Gastroesophageal sphincter (tissue), 4 donors: ENCODE results near the gene COL20A1. TPM values are rescaled to one million over a fixed set of nuclear protein-coding genes. Genes with fewer than 3 reads are reported as not detected.

ENCODE experiments used
- ATAC-seq: fragments of 150-250 bp; one replicate; pipeline ENCODE4 v1.9.1; 2016; ENCODE audit warnings: mild to moderate bottlenecking, moderate library complexity
- H3K27ac ChIP-seq, 4 donors: fragments of 200-600 bp; sonication (generic) in 3 of 4; 1 replicate in 3 of 4; 2 replicates in 1 of 4; pipeline ENCODE4 v1.5.1; 2016 to 2019
- H3K27me3 ChIP-seq: fragments of 200-600 bp; sonication (generic); one replicate; pipeline ENCODE4 v1.5.1; 2019
- H3K36me3 ChIP-seq, 2 donors: fragments of 200-600 bp; sonication (generic); one replicate each; pipeline ENCODE4 v1.5.1; 2019; ENCODE audit warnings: control low read depth in 1 of 2
- H3K4me1 ChIP-seq, 3 donors: fragments of 200-600 bp; sonication (generic); 1 replicate in 2 of 3; 2 replicates in 1 of 3; pipeline ENCODE4 v1.5.1; 2016 to 2019; ENCODE audit warnings: control low read depth in 2 of 3
- H3K4me3 ChIP-seq, 2 donors: fragments of 200-600 bp; sonication (generic); one replicate each; pipeline ENCODE4 v1.5.1; 2019; ENCODE audit warnings: mild to moderate bottlenecking in 1 of 2, moderate library complexity in 1 of 2
- H3K9me3 ChIP-seq, 3 donors: fragments of 200-600 bp; sonication (generic); one replicate each; pipeline ENCODE4 v1.5.1; 2017 to 2019; ENCODE audit warnings: control low read depth in 2 of 3
- EP300 ChIP-seq: sonication (generic); formaldehyde crosslinking; IDR thresholded peaks from one replicate; pipeline ENCODE4 v1.6.1; 2017; ENCODE audit warnings: antibody characterized with exemption, mild to moderate bottlenecking
- POLR2A ChIP-seq, 2 donors: fragments of 450-650 bp; IDR thresholded peaks; one replicate each; pipeline ENCODE4 v1.6.1; 2017; ENCODE audit warnings: antibody characterized with exemption in 2 of 2, mild to moderate bottlenecking in 2 of 2, moderate library complexity in 1 of 2
- POLR2AphosphoS5 ChIP-seq: sonication (generic); formaldehyde crosslinking; IDR thresholded peaks from one replicate; pipeline ENCODE4 v1.6.1; 2017; ENCODE audit warnings: antibody characterized with exemption
- WGBS, 2 donors: methylation state at CpG; one replicate each; pipeline ENCODE4 v1.1.5; 2018; ENCODE audit warnings: low coverage in 1 of 2; 5-methylcytosine and 5-hydroxymethylcytosine counted together
- total RNA-seq, 4 donors: library from RNA; depleted of rRNA; stranded (reverse); fragments of >200 nt; gene quantifications; one replicate each; pipeline ENCODE4 v1.1.0, GENCODE V29; 2016
- TF ChIP-seq, protein P1 (sequence below), 4 experiments: fragments of 200-600 bp in 2 of 4; fragments of 450-650 bp in 2 of 4; sonication (generic) in 1 of 4; IDR thresholded peaks; one replicate each; pipeline ENCODE4 v1.5.1; 2017 to 2019; ENCODE audit warnings: antibody characterized with exemption in 4 of 4, mild to moderate bottlenecking in 2 of 4, moderate library complexity in 2 of 4

Gene COL20A1
- total RNA-seq, 4 donors from 2014 or later: not detected

DNA sequence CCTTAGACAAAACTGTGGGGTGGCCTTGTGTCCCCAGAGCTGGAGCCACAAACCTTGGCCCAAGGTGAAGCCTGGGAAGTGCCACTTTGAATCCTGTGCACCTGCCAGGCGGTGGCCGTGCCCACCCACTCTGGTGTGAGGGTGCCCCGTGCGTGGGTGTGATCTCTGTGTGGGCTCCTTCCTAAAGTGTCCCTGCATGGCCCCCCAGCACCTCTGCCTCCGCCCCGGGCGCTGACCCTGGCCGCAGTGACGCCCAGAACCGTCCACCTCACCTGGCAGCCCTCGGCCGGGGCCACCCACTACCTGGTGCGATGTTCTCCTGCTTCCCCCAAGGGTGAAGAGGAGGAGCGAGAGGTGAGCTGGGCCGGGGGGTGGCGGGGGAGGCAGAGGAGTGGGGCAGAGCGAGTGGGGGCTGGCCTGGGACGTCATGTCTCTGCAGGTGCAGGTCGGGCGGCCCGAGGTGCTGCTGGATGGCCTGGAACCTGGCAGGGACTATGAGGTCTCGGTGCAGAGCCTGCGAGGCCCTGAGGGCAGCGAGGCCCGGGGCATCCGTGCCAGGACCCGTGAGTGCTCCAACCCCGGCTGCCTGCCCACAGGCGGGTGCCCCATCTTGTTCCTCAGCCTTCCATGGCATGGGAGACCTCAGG lies 18.3 kb downstream of the COL20A1 start:
- TF ChIP-seq POLR2A (IDR thresholded peaks at IDR 0.05) (no peak), EP300 (no peak), POLR2AphosphoS5 (no peak)
- TF ChIP-seq, protein P1, sequence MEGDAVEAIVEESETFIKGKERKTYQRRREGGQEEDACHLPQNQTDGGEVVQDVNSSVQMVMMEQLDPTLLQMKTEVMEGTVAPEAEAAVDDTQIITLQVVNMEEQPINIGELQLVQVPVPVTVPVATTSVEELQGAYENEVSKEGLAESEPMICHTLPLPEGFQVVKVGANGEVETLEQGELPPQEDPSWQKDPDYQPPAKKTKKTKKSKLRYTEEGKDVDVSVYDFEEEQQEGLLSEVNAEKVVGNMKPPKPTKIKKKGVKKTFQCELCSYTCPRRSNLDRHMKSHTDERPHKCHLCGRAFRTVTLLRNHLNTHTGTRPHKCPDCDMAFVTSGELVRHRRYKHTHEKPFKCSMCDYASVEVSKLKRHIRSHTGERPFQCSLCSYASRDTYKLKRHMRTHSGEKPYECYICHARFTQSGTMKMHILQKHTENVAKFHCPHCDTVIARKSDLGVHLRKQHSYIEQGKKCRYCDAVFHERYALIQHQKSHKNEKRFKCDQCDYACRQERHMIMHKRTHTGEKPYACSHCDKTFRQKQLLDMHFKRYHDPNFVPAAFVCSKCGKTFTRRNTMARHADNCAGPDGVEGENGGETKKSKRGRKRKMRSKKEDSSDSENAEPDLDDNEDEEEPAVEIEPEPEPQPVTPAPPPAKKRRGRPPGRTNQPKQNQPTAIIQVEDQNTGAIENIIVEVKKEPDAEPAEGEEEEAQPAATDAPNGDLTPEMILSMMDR (IDR thresholded peaks at IDR 0.05): no peak
- peaks cover 76% of the 10 kb centered on the region for H3K27me3 ChIP-seq
- WGBS, 2 donors: no CpG with 5 or more reads among the region's 29 CpGs
- H3K4me3 ChIP-seq: no peak overlapping the region
- no peak overlapping the region for H3K27ac ChIP-seq
- no peaks in the 10 kb centered on the region for H3K9me3 ChIP-seq
- H3K36me3 ChIP-seq: no peaks in the 10 kb centered on the region
- no peak for ATAC-seq
- peaks cover 0 to 21% (median 0%) of the 10 kb centered on the region in 3 donors for H3K4me1 ChIP-seq

DNA sequence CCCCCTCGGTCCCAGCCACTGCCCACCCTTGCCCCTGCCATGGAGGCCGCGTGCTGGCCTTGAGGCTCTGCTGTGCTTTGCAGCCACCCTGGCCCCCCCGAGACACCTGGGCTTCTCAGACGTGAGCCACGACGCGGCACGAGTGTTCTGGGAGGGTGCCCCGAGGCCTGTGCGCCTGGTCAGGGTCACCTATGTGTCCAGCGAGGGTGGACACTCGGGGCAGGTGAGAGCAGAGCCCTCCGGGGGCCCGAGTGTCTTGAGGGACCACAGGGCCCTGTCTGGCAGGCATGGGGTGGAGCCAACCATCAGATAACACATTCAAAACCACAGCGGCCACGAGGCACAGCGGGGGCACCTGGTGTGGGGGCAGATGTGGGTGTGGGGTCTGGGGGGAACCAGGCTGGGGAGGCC lies 18.9 kb downstream of the COL20A1 start:
- Histone ChIP-seq H3K27me3 (peaks cover 76% of the 10 kb centered on the region), H3K9me3 (no peaks in the 10 kb centered on the region), H3K27ac (no peak overlapping the region), H3K4me1 (peaks cover 0 to 21% (median 0%) of the 10 kb centered on the region in 3 donors), H3K4me3 (no peak overlapping the region), H3K36me3 (no peaks in the 10 kb centered on the region)
- no peak for TF ChIP-seq POLR2A (IDR thresholded peaks at IDR 0.05)
- TF ChIP-seq POLR2AphosphoS5: no peak
- TF ChIP-seq, protein P1 (IDR thresholded peaks at IDR 0.05): no peak
- no peak for TF ChIP-seq EP300
- ATAC-seq: no peak
- WGBS, 2 donors: no CpG with 5 or more reads among the region's 18 CpGs

DNA sequence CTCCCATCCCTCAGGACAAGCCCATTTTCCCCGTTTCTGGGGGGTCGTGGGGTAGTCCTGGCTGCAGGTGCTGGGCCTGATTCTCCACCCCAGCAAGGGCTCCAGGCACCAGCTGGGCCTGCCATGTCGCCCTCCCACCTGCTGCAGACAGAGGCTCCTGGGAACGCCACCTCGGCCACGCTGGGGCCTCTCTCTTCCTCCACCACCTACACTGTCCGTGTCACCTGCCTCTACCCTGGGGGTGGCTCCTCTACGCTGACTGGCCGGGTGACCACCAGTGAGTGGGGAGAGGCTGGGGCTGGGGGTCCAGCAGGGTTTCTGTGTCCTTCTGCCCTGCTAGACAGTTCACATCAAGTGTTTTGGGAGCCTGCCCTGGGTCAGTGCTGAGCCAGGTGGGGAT lies 19.3 kb downstream of the COL20A1 start:
- Histone ChIP-seq H3K36me3 (no peaks in the 10 kb centered on the region), H3K27ac (no peak overlapping the region), H3K4me3 (no peak overlapping the region), H3K9me3 (no peaks in the 10 kb centered on the region), H3K4me1 (peaks cover 0 to 21% (median 0%) of the 10 kb centered on the region in 3 donors), H3K27me3 (peaks cover 74% of the 10 kb centered on the region)
- TF ChIP-seq EP300: no peak
- no peak for TF ChIP-seq POLR2A (IDR thresholded peaks at IDR 0.05)
- no peak for TF ChIP-seq POLR2AphosphoS5
- TF ChIP-seq, protein P1 (IDR thresholded peaks at IDR 0.05): no peak
- no CpG with 5 or more reads among the region's 9 CpGs for WGBS, 2 donors
- no peak for ATAC-seq

DNA sequence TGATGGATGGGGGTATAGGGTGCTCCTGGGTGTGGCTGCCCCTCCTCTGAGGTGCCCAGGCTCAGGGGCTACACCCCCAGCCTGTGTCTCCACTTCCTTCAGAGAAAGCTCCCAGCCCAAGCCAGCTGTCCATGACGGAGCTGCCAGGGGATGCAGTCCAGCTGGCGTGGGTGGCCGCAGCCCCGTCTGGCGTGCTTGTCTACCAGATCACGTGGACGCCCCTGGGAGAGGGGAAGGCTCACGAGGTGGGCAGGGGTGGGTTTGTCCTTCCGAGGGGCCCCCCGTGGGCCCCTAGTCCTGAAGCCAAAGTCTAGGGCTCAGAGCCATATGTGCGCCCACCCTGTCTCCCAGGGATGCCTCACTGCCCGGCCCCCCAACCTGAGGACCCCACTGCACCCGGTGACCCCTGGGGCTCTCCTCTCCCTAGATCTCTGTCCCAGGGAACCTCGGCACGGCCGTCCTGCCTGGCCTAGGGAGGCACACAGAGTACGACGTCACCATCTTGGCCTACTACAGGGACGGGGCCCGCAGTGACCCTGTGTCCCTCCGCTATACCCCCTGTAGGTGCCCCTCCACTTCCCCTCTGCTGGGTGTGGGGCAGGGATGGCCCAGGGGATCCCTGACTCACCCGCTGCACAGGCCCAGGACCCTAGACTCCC lies 19.8 kb downstream of the COL20A1 start:
- Histone ChIP-seq H3K36me3 (no peaks in the 10 kb centered on the region), H3K4me3 (no peak overlapping the region), H3K4me1 (peaks cover 0 to 21% (median 0%) of the 10 kb centered on the region in 3 donors), H3K27ac (no peak overlapping the region), H3K27me3 (peaks cover 68% of the 10 kb centered on the region), H3K9me3 (no peaks in the 10 kb centered on the region)
- no peak for TF ChIP-seq EP300
- no peak for TF ChIP-seq POLR2AphosphoS5
- no peak for ATAC-seq
- no CpG with 5 or more reads among the region's 22 CpGs for WGBS, 2 donors

DNA sequence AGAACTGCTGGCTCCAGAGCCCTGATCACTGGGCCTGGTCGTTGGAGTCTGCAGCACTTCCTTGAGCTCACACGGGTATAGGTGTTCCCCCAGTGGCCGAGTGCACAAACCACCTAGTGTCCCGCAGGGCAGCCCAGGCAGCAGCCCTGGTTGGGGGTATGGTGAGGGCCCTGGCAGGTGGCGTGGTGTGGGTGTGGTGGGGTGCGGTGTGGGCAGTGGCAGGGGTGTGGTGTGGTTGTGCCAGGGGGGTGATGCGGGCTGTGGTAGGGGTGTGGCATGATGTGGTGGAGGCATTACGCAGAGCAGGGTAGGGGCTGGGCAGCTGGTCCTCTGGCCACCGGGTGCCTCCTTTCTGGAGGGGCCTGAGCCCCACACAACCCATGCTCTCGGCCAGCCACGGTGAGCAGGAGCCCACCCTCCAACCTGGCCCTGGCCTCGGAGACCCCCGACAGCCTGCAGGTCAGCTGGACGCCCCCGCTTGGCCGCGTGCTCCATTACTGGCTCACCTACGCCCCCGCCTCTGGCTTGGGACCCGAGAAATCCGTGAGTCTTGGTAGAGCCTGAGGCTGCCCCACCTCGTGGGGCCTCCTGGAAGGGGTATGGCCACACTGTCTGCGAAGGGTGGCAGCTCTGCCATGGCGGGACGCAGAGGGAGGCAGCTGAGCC lies 20.5 kb downstream of the COL20A1 start:
- Histone ChIP-seq H3K36me3 (no peaks in the 10 kb centered on the region), H3K9me3 (no peaks in the 10 kb centered on the region), H3K4me3 (no peak overlapping the region), H3K4me1 (peaks cover 0 to 21% (median 0%) of the 10 kb centered on the region in 3 donors), H3K27ac (no peak overlapping the region), H3K27me3 (peaks cover 64% of the 10 kb centered on the region)
- TF ChIP-seq POLR2A (IDR thresholded peaks at IDR 0.05): no peak
- TF ChIP-seq, protein P1 (IDR thresholded peaks at IDR 0.05): no peak
- ATAC-seq: no peak
- WGBS, 2 donors: no CpG with 5 or more reads among the region's 25 CpGs
